T-helper 17 cell (primary cell): ENCODE measurements around the gene DIP2A. TPM values are rescaled to one million over a fixed set of nuclear protein-coding genes. Genes with fewer than 3 reads are reported as not detected.
"Not testable (repeated sequence)": the region's sequence is repeated elsewhere in the genome, so short reads cannot be mapped to it uniquely, and the experiment has no call there.

Experiments used
- ATAC-seq: fragments of 150-1000 bp; cut with Tn5 transposase; 2 replicates; pipeline ENCODE4 v1.10.0; 2021; ENCODE audit warnings: mild to moderate bottlenecking, moderate library complexity
- DNase-seq, 3 donors: peaks; one replicate each; pipeline versions ENCODE4 v3.0.0 to v3.0.0-alpha.2; 2020 to 2021
- H3K9me3 ChIP-seq: one replicate; pipeline ENCODE4 v1.7.0; 2013; ENCODE audit warnings: low read length, mild to moderate bottlenecking; ENCODE audit not compliant: control insufficient read depth, poor library complexity, severe bottlenecking
- H3K27ac Mint-ChIP-seq: one replicate; pipeline ENCODE4 v1.8.0; 2022; ENCODE audit warnings: mild to moderate bottlenecking, moderate library complexity, mixed read lengths
- H3K27me3 Mint-ChIP-seq: one replicate; pipeline ENCODE4 v1.8.0; 2022; ENCODE audit warnings: mixed read lengths
- H3K36me3 Mint-ChIP-seq: one replicate; pipeline ENCODE4 v1.8.0; 2022; ENCODE audit warnings: low read depth, mixed read lengths
- H3K4me1 Mint-ChIP-seq: one replicate; pipeline ENCODE4 v1.8.0; 2022; ENCODE audit warnings: mild to moderate bottlenecking, mixed read lengths
- H3K4me3 Mint-ChIP-seq: one replicate; pipeline ENCODE4 v1.8.0; 2022; ENCODE audit warnings: mild to moderate bottlenecking, moderate library complexity, mixed read lengths
- total RNA-seq, 4 donors: library from RNA in 2 of 4; stranded (reverse) in 2 of 4; gene quantifications; one replicate each; pipeline ENCODE4 v1.2.3 and lab custom pipeline; 2022 to 2026

Gene DIP2A
- total RNA-seq, 2 donors from 2014 or later, result 74.2 to 85.8 TPM

DNA sequence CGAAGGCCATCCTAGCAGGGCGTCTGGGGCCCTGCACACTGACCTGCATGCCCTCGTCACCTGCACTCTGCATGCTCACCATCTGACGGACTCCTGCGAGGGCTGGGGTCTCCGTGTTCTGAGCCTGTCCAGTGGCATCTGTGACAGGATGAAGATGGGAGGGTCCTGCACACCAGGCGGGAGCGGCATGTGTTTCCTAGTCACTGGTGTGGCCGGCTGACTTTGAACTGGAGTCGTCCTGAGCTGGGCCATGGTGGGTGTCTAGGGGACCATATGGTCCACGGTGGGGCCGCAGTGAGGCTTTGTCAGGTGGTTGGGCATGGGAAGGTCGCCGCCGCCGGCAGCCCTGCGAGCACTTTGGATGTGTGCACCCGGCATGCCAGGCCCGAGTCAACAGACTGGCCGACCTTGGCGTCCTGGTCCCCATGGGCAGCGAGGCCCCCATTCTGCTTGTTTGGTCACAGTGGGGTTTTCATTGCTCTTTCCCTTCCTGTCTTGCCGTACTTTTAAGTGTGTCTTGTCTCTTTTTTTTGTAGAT, 16.7 kb upstream of the DIP2A start:
- peak overlapping the region; percentile 54 for H3K27ac Mint-ChIP-seq
- ATAC-seq, result no peak
- no peaks in the 10 kb centered on the region for H3K36me3 Mint-ChIP-seq
- H3K4me3 Mint-ChIP-seq, result no peak overlapping the region
- no peaks in the 10 kb centered on the region for H3K9me3 ChIP-seq
- H3K4me1 Mint-ChIP-seq, result peaks cover 2% of the 10 kb centered on the region
- H3K27me3 Mint-ChIP-seq, result no peaks in the 10 kb centered on the region
- no peak for DNase-seq

DNA sequence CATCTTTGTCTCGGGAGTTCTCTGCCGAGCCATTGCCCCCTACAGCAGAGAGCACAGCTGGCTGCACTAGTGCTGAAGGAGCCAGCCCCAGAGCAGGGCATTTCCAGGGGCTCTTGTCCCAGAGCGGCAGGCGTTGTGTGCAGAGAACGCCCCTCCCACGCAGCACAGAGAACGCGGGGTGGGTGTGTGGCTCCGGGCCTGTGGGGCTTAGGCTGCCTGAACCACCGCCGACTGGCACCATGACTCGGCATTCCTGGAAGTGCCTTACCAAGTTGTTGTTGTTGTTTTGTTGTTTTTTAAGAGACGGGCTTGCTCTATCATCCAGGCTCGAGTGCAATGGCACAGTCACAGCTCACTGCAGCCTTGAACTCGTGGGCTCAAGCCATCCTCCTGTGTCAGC, 15.8 kb upstream of the DIP2A start:
- H3K4me1 Mint-ChIP-seq, result peaks cover 2% of the 10 kb centered on the region
- no peaks in the 10 kb centered on the region for H3K36me3 Mint-ChIP-seq
- no peak overlapping the region for H3K4me3 Mint-ChIP-seq
- DNase-seq (no peak), ATAC-seq (no peak)
- H3K9me3 ChIP-seq, result no peaks in the 10 kb centered on the region
- H3K27ac Mint-ChIP-seq, result no peak overlapping the region
- no peaks in the 10 kb centered on the region for H3K27me3 Mint-ChIP-seq

DNA sequence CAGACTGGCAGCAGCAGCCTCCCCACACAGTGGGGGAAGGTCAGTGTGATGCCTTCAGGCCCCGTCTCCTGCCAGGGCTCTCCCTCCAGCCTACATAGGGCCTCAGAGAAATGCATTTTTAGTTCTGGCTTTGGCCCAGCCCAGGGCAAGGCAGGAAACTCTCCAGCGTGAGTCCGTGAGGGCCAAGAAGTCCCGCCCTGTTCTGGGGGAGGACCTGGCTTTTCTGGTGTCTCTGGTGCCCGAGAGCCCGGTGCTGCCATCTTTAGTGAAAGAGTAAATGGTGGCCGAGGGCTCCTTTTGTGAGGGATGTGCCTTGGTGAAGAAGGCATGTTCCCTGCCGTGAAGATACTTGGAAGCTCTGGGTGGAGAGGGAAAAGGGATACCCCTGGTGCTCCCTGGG, 14.8 kb upstream of the DIP2A start:
- ATAC-seq, result no peak
- no peaks in the 10 kb centered on the region for H3K9me3 ChIP-seq
- no peak overlapping the region for H3K4me3 Mint-ChIP-seq
- no peaks in the 10 kb centered on the region for H3K36me3 Mint-ChIP-seq
- H3K27ac Mint-ChIP-seq, result peak overlapping the region; percentile 65
- no peaks in the 10 kb centered on the region for H3K27me3 Mint-ChIP-seq
- DNase-seq, result no peak
- H3K4me1 Mint-ChIP-seq, result peaks cover 2% of the 10 kb centered on the region

DNA sequence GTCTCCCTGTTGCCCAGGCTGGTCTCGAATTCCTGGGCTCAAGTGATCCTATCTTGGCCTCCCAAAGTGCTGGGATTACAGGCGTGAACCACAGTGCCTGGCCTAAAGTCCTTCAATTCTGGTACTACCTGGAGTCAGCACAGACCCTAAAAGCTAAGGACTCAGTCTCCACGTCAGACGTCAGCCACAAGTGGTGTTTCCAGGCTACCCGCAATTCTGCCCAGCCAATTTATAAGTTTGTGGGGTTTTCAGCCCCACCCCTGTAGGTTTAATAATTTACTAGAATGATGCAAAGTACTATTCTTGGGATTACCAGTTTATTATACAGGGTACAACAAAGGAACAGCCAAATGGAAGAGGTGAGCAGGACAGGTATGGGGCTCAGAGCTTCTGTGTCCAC, 10.6 kb upstream of the DIP2A start:
- Mint-ChIP-seq H3K4me3 (no peak overlapping the region), H3K36me3 (peaks cover 2% of the 10 kb centered on the region), H3K4me1 (peaks cover 4% of the 10 kb centered on the region), H3K27me3 (no peaks in the 10 kb centered on the region), H3K27ac (no peak overlapping the region)
- DNase-seq, result no peak
- ATAC-seq, result no peak
- no peaks in the 10 kb centered on the region for H3K9me3 ChIP-seq

DNA sequence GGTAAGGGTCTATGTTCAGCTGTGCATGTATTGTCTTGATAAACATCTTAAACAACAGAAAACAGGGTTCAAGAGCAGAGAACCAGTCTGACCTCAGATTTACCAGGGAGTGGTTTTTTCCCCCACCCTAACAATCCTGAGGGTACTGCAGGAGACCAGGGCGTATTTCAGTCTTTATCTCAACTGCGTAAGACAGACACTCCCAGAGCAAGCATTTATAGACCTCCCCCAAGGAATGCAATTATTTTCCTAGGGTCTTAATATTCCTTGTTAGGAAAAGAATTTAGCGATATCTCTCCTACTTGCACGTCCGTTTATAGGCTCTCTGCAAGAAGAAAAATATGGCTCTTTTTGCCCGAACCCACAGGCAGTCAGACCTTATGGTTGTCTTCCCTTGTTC, 9.8 kb upstream of the DIP2A start:
- not testable (repeated sequence) for H3K4me1 Mint-ChIP-seq, DNase-seq, H3K27ac Mint-ChIP-seq, H3K4me3 Mint-ChIP-seq, H3K36me3 Mint-ChIP-seq, ATAC-seq, H3K9me3 ChIP-seq, H3K27me3 Mint-ChIP-seq

DNA sequence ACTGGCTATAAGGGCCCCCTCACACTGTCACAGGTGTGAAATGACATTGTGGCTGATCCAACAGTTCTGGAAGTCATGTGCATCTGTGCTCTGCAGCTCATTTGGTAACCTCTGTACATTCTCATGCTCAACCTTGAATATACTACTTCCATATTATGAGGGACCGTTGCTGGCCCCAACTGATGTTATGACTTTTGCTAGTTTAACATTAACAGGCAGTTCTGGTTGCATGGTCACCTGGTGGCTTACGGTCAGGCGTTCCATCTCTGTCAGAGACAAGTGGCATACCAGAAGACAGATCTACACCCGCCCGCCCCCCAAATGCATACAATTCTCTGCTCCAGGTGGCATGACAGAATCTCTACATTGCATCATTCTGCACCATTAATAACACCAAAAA, 6.0 kb upstream of the DIP2A start:
- H3K27me3 Mint-ChIP-seq, result no peaks in the 10 kb centered on the region
- H3K36me3 Mint-ChIP-seq, result peaks cover 2% of the 10 kb centered on the region

DNA sequence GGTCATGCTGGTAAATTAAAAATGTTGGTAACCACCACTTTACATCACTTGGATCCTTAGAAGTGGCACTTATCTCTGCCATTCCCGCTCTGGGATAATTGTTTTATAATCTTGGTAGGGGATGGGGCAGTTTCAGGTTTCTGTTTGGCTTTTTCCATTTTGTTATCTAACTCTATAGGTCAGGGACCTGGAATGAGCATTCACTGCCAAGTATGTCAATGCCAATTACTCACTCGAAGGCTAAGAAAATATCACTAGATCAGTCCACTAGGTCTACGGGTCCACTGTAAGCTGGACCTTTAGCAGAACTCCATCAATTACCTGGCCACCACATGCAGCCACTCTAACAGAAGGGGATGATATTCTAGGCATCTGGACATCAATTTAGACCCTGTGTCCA, 4.5 kb upstream of the DIP2A start:
- ATAC-seq (no peak), DNase-seq (no peak)
- H3K4me1 Mint-ChIP-seq, result peaks cover 17% of the 10 kb centered on the region
- H3K27ac Mint-ChIP-seq, result no peak overlapping the region
- peaks cover 2% of the 10 kb centered on the region for H3K36me3 Mint-ChIP-seq
- H3K4me3 Mint-ChIP-seq, result no peak overlapping the region
- no peaks in the 10 kb centered on the region for H3K9me3 ChIP-seq
- no peaks in the 10 kb centered on the region for H3K27me3 Mint-ChIP-seq

More for the DNA sequence above, 6.0 kb upstream of the DIP2A start:
- Mint-ChIP-seq H3K4me1 (peaks cover 15% of the 10 kb centered on the region), H3K27ac (no peak overlapping the region), H3K4me3 (no peak overlapping the region)
- no peaks in the 10 kb centered on the region for H3K9me3 ChIP-seq
- ATAC-seq, result no peak
- no peak for DNase-seq

DNA sequence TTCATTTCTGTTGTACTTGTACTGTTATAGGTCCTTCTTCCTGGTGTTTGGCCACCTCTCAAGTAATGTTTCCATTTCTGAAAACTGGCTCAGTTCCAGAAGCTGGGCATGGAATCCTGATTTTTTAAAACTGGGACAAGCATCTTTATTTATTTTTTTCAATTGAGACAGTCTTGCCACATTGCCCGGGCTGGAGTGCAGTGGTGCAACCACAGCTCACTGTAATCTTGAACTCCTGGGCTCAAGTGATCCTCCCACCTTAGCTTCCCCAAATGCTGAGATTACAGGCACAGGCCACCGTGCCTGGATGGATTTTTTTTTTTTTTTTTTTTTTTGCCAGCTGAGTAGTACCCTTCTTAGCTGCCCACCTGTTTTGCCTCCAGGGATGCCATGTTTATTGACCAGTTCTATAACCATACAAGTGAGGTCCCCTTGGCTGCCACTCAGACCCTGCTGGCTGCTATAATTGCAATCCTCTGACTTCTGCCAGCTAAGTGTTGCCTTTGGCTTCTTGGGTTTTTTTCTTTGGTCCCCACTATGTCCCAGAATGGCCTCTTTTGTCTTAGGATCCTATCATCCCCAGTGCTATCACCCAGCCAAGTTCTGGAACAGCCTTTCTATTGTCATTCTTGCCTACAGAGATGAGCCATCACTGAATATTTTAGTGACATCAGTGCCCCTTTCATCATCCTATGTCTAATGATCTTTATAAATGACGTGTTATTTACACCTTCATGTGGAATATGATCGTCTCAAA, 3.9 kb upstream of the DIP2A start:
- H3K27ac Mint-ChIP-seq, result peak overlapping the region; percentile 37

DNA sequence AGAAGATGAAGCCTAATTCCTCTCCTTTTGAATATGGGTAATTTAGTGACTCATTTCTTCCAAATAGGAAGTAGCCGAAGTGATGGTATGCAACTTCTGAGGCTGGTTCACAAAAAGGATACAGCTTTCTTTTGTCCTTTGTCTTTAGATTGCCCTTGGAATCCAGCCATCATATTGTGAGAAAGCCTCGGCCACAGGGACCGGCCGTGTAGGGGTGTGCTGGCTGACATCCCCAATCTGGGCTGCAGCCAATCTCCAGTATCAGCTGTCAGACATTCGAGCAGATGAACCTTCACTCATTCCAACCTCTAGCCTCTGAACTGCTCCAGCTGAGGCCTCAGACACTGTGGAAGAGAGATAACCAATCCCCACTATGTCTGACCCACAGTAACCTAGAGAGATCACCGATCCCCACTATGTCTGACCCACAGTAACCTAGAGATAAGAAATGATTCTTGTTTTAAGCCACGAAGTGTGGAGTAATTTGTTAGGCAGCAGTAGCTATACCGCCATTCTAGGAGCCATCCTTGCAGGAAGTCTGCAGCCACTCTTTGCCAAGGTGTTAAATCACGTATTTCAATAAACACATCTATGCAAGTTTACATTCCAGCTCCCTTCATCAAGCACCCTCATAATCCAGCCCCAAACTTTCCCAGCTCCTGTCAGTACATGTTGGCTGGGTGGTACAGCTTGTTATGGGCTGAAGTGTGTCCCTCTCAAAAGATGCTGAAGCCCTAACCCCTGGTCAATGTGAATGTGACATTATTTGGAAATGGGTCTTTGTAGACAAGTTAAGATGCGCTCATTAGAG, 2.9 kb upstream of the DIP2A start:
- no peaks in the 10 kb centered on the region for H3K27me3 Mint-ChIP-seq
- peaks cover 20% of the 10 kb centered on the region for H3K4me1 Mint-ChIP-seq
- H3K4me3 Mint-ChIP-seq, result no peak overlapping the region
- ATAC-seq (no peak), DNase-seq (no peak)
- no peak overlapping the region for H3K27ac Mint-ChIP-seq
- H3K36me3 Mint-ChIP-seq, result no peaks in the 10 kb centered on the region
- H3K9me3 ChIP-seq, result no peaks in the 10 kb centered on the region

More for the DNA sequence above, 3.9 kb upstream of the DIP2A start:
- H3K4me3 Mint-ChIP-seq, result no peak overlapping the region
- no peaks in the 10 kb centered on the region for H3K27me3 Mint-ChIP-seq
- ATAC-seq, result no peak
- peaks cover 20% of the 10 kb centered on the region for H3K4me1 Mint-ChIP-seq
- H3K36me3 Mint-ChIP-seq, result peaks cover 2% of the 10 kb centered on the region
- DNase-seq, result no peak
- no peaks in the 10 kb centered on the region for H3K9me3 ChIP-seq

DNA sequence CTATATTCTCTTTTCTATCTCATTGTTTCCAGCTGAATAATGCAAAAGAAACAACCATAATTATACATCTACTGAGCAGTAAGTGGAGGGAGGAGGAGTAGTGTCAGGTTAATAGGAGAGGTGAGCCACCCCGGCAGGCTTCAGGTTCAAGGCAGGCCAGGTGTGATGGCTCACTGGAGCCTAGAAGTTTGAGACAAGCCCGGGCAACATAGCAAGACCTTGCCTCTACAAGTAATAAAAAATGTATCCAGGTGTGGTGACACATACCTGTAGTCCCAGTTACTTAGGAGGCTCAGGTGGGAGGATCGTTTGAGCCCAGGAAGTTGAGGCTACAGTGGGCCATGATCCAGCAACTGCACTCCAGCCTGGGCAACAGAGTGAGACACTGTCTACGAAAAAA, 1.9 kb upstream of the DIP2A start:
- Mint-ChIP-seq H3K36me3 (no peaks in the 10 kb centered on the region), H3K27me3 (no peaks in the 10 kb centered on the region), H3K4me3 (no peak overlapping the region), H3K4me1 (peaks cover 24% of the 10 kb centered on the region), H3K27ac (no peak overlapping the region)
- ATAC-seq (no peak), DNase-seq (no peak)
- no peaks in the 10 kb centered on the region for H3K9me3 ChIP-seq

DNA sequence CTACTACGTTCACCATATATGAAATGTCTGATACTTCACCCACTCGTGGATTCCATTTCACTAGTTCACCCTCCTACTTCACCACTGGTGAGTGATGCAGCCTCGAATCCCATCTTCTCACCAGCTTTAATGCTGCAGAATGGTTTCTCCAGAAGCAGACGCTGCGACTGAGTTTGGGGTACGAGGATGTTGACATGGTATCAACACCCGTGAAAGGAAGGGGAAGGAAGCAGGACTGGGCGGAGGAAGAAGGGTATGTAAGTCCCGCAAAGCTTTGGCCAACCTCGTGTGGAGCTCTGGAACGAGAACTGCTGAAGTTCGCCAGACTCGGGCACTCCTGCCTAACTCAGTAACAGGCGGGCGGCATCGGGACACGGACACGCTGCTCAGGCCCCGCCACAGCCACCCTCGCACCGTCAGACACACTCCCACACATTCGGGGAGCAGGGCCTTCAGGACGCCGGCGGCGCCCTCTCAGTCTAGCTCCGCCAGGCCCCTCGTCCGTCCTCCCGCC, 833 bp upstream of the DIP2A start:
- Mint-ChIP-seq H3K27me3 (no peaks in the 10 kb centered on the region), H3K27ac (peak overlapping the region; percentile 77), H3K4me1 (peaks cover 29% of the 10 kb centered on the region), H3K4me3 (peak overlapping the region; percentile 93), H3K36me3 (no peaks in the 10 kb centered on the region)
- no peaks in the 10 kb centered on the region for H3K9me3 ChIP-seq
- DNase-seq (peak in 1 of 3 donors; percentile 10), ATAC-seq (no peak)

DNA sequence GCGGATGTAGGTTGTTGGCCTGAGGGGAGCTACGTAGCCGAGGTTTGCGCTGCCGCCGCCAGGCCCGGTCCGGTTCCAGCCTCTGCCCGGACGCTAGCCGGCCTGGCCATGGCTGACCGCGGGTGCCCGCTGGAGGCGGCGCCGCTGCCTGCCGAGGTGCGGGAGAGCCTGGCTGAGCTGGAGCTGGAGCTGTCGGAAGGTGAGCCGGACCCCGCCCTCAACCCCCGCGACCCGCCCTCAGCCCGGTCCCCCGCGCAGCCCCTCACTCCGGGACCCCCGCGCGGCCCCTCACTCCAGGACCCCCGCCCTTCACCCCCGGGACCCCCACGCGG, 299 bp downstream of the DIP2A start:
- no peak for ATAC-seq
- Mint-ChIP-seq H3K4me3 (peak overlapping the region; percentile 93), H3K27ac (no peak overlapping the region), H3K4me1 (peaks cover 29% of the 10 kb centered on the region), H3K27me3 (no peaks in the 10 kb centered on the region), H3K36me3 (no peaks in the 10 kb centered on the region)
- H3K9me3 ChIP-seq, result no peaks in the 10 kb centered on the region
- no peak for DNase-seq

DNA sequence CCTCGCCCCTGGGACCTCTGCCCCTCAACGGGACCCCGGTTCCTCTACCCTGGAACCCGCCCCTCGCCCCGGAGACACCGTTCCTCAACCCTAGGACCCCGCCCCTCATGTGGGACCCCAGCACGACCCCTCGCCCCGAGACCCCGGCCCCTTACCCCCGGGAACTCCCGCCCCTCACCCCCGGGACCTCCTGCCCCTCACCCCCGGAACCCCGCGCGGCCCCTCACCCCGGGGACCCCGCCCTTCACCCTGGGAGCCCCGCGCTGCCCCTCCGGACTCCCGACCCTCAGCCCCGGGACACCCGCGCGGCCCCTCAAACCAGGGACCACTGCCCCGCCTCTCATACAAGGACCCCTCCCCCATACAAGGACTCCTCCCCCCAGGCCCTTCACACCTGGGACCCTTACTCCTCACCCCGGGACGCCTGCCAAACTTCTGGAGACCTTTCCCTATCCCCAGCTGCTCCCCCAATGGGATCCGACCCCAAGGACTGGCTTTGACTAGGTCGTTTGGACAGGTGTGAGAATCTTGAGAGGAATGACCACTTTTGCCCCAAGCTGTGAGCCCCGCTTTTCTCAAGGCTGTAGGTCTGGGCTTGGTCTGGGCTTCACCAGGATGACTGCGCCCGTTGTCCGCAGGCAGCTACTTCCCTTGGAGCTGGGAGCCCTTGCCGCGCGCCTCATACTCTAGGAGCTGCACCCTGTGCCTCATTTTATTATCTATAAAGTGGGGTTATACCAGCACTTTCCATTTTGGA, 843 bp downstream of the DIP2A start:
- no peak for DNase-seq
- no peaks in the 10 kb centered on the region for H3K27me3 Mint-ChIP-seq
- H3K9me3 ChIP-seq, result no peaks in the 10 kb centered on the region
- no peak for ATAC-seq
- H3K27ac Mint-ChIP-seq, result peak overlapping the region; percentile 60
- no peaks in the 10 kb centered on the region for H3K36me3 Mint-ChIP-seq
- peak overlapping the region; percentile 93 for H3K4me3 Mint-ChIP-seq
- peaks cover 29% of the 10 kb centered on the region for H3K4me1 Mint-ChIP-seq
